Effector memory CD8-positive, alpha-beta T cell (primary cell): Measurements from ENCODE around the gene BTBD3.

ENCODE experiments used
- ATAC-seq: fragments of 150-1000 bp; cut with Tn5 transposase; replicated peaks from 2 replicates; pipeline ENCODE4 v1.10.0; 2021; ENCODE audit warnings: mild to moderate bottlenecking, moderate library complexity
- DNase-seq, 3 experiments: peaks; one replicate each; pipeline ENCODE4 v3.0.0; 2021
- H3K27ac Mint-ChIP-seq, 2 donors: one replicate each; pipeline ENCODE4 v1.8.0; 2022; ENCODE audit warnings: mild to moderate bottlenecking in 2 of 2, mixed read lengths in 2 of 2, moderate library complexity in 2 of 2
- H3K27me3 Mint-ChIP-seq, 2 donors: one replicate each; pipeline ENCODE4 v1.8.0; 2022; ENCODE audit warnings: mixed read lengths in 2 of 2
- H3K36me3 Mint-ChIP-seq: one replicate; pipeline ENCODE4 v1.8.0; 2022; ENCODE audit warnings: mild to moderate bottlenecking, moderate library complexity, mixed read lengths; ENCODE audit not compliant: insufficient read depth
- H3K4me1 Mint-ChIP-seq, 2 donors: one replicate each; pipeline ENCODE4 v1.8.0; 2022; ENCODE audit warnings: low read depth in 2 of 2, mixed read lengths in 2 of 2
- H3K4me3 Mint-ChIP-seq, 2 donors: one replicate each; pipeline ENCODE4 v1.8.0; 2022; ENCODE audit warnings: mild to moderate bottlenecking in 2 of 2, mixed read lengths in 2 of 2, moderate library complexity in 2 of 2
- H3K9me3 Mint-ChIP-seq, 2 donors: one replicate each; pipeline ENCODE4 v1.8.0; 2022; ENCODE audit warnings: mixed read lengths in 2 of 2
- total RNA-seq, 9 experiments: gene quantifications; one replicate each; lab custom pipeline; 2026; lab: John Stamatoyannopoulos, UW

BTBD3 gene
- 0 to 4.3 (median 0.07) reads per million in 9 experiments for total RNA-seq

DNA sequence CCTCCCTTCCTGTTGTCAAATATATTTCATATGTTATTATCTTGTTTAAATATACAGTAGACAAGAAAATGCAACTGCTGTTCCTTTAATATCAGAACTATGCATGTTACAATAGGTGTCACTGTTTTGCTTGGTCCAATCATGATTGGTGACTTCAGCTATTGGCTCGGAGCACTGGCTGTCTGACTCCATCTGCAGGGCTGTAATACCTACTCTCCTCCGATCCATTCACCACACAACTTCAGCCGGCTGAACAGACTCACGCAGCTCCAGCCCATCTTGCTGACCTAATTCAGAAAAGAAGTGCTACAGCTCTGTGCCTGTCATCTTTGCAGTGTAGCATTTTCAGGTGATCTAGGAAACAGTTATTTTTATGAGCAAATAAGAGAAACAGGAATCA lies at the start of gene BTBD3:
Gene BTBD3, plus strand, starts transcription at position 231 of the 400 bp plus-strand sequence. CDS start 383 bp downstream, outside the sequence.
- Mint-ChIP-seq H3K4me1 (no peaks in the 10 kb centered on the region), H3K36me3 (no peaks in the 10 kb centered on the region), H3K27me3 (no peaks in the 10 kb centered on the region), H3K9me3 (peaks cover 0 to 2% of the 10 kb centered on the region in 2 donors), H3K27ac (no peak within 1 kb of the TSS), H3K4me3 (no peak within 1 kb of the TSS)
- DNase-seq (no peak), ATAC-seq (no peak)

DNA sequence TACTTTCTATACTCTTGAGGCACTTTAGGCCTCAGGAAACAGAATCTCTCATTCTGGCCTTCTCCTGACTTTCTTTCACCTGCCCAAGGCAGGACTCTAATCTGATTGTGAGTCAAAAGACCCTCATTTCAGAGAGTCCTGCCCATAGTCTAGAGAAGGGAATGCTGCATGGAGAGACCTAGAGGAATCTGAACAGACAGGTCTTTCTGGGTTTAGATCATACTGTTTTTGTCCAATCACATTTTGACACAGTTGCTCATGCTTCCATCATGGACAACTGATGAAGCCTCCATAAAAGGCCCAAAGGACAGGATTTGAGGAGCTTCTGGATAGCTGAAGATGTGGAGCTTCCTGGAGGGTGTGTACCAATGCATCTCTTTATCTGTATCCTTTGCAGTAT lies 48.1 kb upstream of the BTBD3 start:
- no peaks in the 10 kb centered on the region for H3K27me3 Mint-ChIP-seq
- H3K4me3 Mint-ChIP-seq, result no peak overlapping the region
- peaks cover 16 to 32% of the 10 kb centered on the region in 2 donors for H3K9me3 Mint-ChIP-seq
- no peaks in the 10 kb centered on the region for H3K4me1 Mint-ChIP-seq
- H3K36me3 Mint-ChIP-seq, result no peaks in the 10 kb centered on the region
- no peak overlapping the region for H3K27ac Mint-ChIP-seq
- DNase-seq (no peak), ATAC-seq (no peak)

DNA sequence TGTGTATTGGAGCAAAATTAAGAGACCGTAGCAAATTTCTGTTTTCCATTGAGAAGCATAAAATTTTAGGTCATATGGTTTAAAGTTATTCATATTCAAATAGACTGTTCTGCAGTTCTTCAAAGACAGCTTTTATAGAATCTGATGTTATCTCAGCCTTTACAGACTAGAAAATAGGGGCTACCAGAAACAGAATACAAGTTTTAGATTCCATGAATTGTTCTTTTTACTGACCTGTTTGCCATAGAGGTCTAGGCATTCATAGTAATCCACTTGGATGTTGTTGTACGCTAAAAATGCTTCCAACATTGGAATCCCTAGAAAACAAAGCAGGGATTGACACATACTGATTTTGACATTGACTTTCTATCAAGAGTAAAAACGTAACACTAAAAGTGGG lies 47.3 kb upstream of the BTBD3 start:
- Mint-ChIP-seq H3K27ac (no peak overlapping the region), H3K4me1 (no peaks in the 10 kb centered on the region), H3K4me3 (no peak overlapping the region), H3K27me3 (no peaks in the 10 kb centered on the region), H3K9me3 (peaks cover 14 to 32% of the 10 kb centered on the region in 2 donors), H3K36me3 (no peaks in the 10 kb centered on the region)
- DNase-seq, result no peak
- no peak for ATAC-seq

DNA sequence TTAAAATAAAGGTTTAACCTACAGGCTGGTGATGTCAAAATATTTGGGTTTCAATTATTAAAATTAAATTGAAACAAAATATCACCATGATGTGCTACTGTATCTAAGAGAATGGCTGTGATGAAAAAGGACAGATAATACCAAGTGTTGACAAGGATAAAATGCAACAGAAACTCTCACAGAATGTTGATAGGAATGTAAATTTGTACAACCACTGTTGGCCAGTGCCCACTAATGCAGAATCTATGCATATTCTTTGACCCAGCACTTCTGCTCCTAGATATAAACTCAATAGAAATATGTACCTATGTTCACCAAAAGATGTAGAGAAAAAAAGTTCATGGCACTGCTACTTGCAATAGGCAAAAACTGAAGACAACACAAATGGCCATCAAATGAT lies 41.1 kb upstream of the BTBD3 start:
- H3K27me3 Mint-ChIP-seq, result no peaks in the 10 kb centered on the region
- no peak for DNase-seq
- no peaks in the 10 kb centered on the region for H3K4me1 Mint-ChIP-seq
- no peak for ATAC-seq
- H3K9me3 Mint-ChIP-seq, result peaks cover 14 to 31% of the 10 kb centered on the region in 2 donors
- H3K27ac Mint-ChIP-seq, result no peak overlapping the region
- H3K4me3 Mint-ChIP-seq, result no peak overlapping the region
- H3K36me3 Mint-ChIP-seq, result no peaks in the 10 kb centered on the region

DNA sequence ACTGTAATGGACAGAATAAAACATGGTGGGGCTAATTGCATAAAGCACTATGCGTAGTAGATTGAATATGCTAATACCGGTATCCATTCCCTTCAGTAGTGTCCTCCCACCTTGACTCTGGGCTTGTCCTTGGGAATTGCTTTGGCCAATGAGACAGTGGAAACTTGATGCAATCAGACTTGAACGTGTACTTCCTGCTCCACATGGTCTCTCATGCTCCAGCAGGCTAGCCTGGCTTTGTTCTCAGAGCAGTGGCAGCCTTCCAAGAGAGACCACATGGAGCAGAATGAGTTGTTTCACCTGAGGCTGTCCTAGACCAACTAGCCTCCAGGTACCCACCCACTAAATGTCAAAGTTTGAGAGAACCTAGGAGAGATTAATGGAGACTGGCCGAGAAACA lies 37.0 kb upstream of the BTBD3 start:
- no peak overlapping the region for H3K4me3 Mint-ChIP-seq
- no peaks in the 10 kb centered on the region for H3K4me1 Mint-ChIP-seq
- ATAC-seq (no peak), DNase-seq (no peak)
- no peaks in the 10 kb centered on the region for H3K27me3 Mint-ChIP-seq
- no peaks in the 10 kb centered on the region for H3K36me3 Mint-ChIP-seq
- no peak overlapping the region for H3K27ac Mint-ChIP-seq
- peaks cover 3 to 6% of the 10 kb centered on the region in 2 donors for H3K9me3 Mint-ChIP-seq

DNA sequence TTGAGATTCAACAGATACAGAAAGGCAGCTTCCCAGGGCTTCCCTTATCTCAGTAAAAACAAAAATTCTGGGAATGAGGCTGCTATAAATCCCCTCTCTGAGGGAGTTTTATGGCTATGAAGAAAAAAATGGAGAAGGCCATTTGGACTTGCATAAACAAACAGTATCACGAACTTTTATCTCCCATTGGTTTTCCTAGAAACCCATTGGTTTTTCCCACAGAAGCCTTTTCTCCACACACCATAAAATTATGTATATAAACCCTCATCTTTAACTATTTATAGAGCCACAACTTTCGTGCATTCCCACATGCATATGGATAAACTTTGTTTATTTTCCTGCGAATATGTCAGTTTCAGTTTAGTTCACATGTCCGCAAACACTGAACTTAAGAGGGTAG lies 36.2 kb upstream of the BTBD3 start:
- H3K36me3 Mint-ChIP-seq, result no peaks in the 10 kb centered on the region
- H3K27me3 Mint-ChIP-seq, result no peaks in the 10 kb centered on the region

DNA sequence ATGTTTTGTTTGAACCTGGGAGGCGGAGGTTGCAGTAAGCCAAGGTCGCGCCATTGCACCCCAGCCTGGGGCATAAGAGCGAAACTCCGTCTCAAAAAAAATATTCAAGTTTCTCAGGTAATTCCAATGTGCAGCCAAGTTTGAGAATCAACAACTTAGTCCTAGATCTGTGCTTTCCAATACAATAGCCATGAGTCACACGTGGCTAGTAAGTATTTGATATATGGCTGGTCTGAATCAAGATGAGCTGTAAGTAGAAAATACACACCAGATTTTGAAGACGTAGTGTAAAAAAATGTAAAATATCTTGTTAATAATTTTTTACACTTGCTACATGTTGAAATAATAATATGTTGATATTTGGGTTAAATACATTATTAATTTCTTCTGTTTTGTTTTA lies 35.0 kb upstream of the BTBD3 start:
- no peak overlapping the region for H3K4me3 Mint-ChIP-seq
- H3K36me3 Mint-ChIP-seq, result no peaks in the 10 kb centered on the region
- DNase-seq (no peak), ATAC-seq (no peak)
- H3K9me3 Mint-ChIP-seq, result peaks cover 0 to 6% of the 10 kb centered on the region in 2 donors
- no peaks in the 10 kb centered on the region for H3K27me3 Mint-ChIP-seq
- no peak overlapping the region for H3K27ac Mint-ChIP-seq
- no peaks in the 10 kb centered on the region for H3K4me1 Mint-ChIP-seq

More for the DNA sequence above, 36.2 kb upstream of the BTBD3 start:
- Mint-ChIP-seq H3K9me3 (peaks cover 0 to under 1% of the 10 kb centered on the region in 2 donors), H3K4me3 (no peak overlapping the region), H3K4me1 (no peaks in the 10 kb centered on the region), H3K27ac (no peak overlapping the region)
- no peak for DNase-seq
- ATAC-seq, result no peak

DNA sequence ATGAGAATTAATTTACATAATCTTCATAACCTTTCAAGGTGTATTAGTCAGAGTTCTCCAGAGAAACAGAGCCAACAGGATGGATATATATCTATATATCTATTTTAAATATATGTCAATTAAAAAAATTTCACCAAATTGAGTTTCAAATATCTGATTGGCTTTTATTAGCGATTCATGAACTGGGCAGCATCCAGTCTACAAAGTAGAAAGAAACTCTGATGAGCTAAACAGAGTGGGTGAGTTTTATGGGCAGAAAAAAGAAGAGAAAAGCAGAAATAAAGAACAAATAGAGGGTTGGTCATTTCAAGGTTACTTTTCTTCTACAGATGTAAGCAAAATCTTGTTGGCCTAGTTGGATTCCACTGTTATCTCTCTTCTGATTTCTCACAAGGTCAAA lies 29.0 kb upstream of the BTBD3 start:
- DNase-seq, result no peak
- H3K4me1 Mint-ChIP-seq, result no peaks in the 10 kb centered on the region
- H3K9me3 Mint-ChIP-seq, result peaks cover 0 to 6% of the 10 kb centered on the region in 2 donors
- peaks cover 16 to 21% of the 10 kb centered on the region in 2 donors for H3K27me3 Mint-ChIP-seq
- no peak for ATAC-seq
- no peak overlapping the region for H3K27ac Mint-ChIP-seq
- no peaks in the 10 kb centered on the region for H3K36me3 Mint-ChIP-seq
- H3K4me3 Mint-ChIP-seq, result no peak overlapping the region

DNA sequence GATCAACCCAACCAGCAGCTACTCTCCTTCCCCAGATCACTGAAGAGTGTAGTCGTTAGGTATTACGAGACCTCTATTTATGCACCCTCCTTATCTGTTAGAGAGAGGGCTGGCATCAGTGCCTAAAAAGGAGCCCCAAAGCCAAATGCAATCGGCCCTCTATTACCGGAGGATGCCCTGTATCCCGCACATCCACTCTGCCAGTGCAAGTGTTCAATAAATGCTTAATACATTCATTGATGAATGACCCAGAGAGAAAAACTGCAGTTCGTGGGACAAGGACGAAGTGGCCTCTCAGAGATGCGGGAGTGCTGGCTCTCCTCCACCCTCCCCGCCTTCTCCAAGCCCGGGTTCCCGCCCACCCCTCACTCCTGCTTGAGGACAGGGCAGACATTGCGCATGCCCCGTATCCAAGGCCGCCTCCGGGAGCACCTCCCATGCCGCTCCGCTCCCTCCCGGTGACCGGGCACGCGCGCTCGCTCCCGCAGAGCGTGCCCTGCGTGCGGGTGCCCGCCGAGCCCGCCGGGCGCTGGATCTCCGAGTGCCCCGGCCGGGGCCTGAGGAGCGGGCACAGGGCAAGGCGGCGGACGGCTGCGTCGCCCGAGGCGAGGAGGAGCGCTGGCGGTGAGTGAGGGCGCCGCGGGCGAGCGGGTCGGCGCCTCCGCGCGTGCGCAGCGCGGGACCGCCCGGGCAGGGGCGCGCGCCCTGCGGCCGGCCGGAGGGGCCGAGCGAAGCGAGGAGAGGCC lies 27.2 kb upstream of the BTBD3 start:
- no peak for DNase-seq
- Mint-ChIP-seq H3K27ac (no peak overlapping the region), H3K4me1 (no peaks in the 10 kb centered on the region), H3K4me3 (no peak overlapping the region), H3K9me3 (peaks cover 0 to 6% of the 10 kb centered on the region in 2 donors), H3K27me3 (peaks cover 16 to 21% of the 10 kb centered on the region in 2 donors), H3K36me3 (no peaks in the 10 kb centered on the region)
- ATAC-seq, result no peak

DNA sequence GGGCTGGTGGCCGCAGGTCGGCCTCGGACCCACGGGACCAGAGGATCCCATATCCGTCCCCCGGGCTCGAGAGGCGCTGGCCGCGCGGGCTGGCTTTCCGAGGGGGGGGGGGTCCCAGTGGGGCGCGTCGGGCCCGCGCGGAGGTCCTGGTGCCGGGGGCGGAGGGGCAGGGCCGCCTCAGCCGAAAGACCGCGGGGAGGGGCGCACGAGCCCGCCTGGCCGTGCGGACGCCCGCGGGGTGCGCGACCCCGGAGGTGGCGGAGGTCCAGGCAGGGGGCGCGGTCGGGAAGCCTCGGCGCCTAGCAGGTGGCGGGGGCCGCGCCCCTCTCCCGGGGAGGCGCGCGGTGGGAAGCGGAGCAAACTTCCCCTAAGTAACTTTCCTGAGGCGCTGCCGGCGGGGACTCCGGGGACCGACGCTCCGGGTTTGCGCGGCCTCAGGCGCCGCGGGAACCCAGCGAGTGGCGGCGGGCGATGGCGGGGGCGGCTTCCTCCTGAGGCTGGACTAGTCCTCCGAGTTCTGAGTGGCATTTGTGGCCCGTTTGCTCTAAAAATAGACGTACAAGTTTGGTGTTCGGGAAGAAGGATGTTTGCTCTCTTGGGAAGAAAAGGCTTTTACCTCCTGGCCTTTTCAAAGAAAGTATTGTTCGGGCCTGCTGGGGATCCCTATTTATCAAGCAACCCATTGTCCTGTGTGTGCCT lies 26.5 kb upstream of the BTBD3 start:
- H3K36me3 Mint-ChIP-seq, result no peaks in the 10 kb centered on the region
- peaks cover 16 to 21% of the 10 kb centered on the region in 2 donors for H3K27me3 Mint-ChIP-seq
- DNase-seq (no peak), ATAC-seq (no peak)
- peaks cover 0 to 8% of the 10 kb centered on the region in 2 donors for H3K9me3 Mint-ChIP-seq
- H3K4me1 Mint-ChIP-seq, result no peaks in the 10 kb centered on the region
- no peak overlapping the region for H3K27ac Mint-ChIP-seq
- no peak overlapping the region for H3K4me3 Mint-ChIP-seq

DNA sequence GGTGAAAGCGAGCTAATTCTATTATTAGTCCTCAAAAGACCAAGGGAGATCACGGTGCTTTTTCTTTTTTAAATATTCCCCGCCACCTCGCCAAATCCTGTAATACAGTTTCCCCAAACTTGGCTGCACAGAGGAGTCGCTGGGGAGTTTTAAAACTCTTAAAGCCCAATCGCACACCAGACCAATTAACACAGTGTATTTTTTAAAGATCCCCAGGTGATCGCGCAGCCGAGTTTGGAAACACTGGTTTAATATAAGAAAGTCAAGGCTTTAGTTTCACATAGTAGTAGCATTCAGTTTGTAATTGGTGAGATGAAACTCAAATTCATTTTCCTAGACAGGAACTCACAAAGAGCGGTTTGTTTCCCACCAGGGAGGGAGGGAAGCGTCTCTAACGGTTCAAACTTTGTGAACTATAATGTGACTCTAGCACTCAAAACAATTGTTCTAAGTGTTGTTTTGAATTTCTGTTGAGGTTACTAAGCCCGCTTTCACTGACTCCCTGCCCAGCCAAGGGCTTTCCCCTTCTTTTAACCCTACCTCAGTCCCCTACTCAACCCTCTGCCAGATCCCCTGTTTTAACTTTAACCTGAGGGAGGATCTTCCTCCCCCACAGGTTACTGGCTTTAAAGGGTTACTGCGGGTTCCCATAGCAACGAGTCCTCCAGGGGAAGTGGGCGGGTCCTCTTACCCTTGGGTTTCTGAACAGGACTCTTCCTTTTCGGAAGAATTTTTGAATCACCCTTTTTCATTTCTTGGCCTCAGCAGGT lies 25.7 kb upstream of the BTBD3 start:
- DNase-seq (no peak), ATAC-seq (no peak)
- Mint-ChIP-seq H3K9me3 (peaks cover 0 to 4% of the 10 kb centered on the region in 2 donors), H3K27ac (no peak overlapping the region), H3K36me3 (no peaks in the 10 kb centered on the region), H3K4me1 (no peaks in the 10 kb centered on the region), H3K27me3 (peaks cover 16 to 21% of the 10 kb centered on the region in 2 donors), H3K4me3 (no peak overlapping the region)

DNA sequence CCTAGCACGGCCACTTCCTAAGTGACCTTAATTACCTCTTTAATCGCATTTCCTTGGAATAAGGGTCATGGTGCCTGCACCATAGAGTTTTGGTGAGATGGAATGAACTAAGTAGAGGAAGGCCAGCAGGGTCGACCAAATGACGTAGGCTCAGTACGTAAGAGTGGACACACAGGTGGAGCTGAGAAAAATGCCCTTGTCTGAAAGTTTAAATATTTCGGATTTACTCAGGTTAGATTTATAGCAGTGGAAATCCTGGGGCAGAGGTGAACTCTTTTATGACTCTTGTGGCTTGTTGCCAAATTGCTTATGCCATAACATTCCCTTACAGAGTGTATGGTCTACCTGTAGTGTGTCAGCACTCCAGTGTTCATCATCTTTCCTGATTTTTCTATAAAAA lies 23.6 kb upstream of the BTBD3 start:
- ATAC-seq (no peak), DNase-seq (no peak)
- Mint-ChIP-seq H3K9me3 (peaks cover 7 to 15% of the 10 kb centered on the region in 2 donors), H3K27me3 (peaks cover 16 to 21% of the 10 kb centered on the region in 2 donors), H3K4me1 (no peaks in the 10 kb centered on the region), H3K36me3 (no peaks in the 10 kb centered on the region), H3K27ac (no peak overlapping the region), H3K4me3 (no peak overlapping the region)

DNA sequence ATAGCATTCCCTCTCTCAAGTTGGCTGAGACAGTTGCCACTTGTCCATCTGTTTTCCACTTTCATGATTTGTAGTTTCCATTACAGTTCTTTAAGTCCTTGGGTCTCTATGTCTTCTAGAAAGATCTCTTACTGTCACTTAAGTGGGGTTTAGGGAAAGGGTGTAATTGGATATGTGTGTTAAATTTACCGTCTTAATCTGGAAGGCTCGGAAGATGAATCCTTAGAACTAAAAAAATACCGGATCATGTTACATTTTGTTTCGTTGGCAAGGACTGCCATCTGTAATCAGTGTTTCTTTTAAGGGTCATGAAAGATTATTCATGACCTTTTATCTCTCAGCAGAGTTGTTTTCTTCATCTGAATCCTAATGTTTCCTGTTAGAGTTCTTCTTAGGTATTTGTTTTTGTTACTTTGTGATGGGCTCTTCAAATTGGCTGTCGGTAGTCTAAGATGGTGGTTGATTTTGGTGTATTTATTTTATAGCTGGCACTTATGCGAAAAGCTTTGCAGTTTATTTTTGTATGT lies 21.8 kb upstream of the BTBD3 start:
- H3K9me3 Mint-ChIP-seq, result peaks cover 7 to 15% of the 10 kb centered on the region in 2 donors
- H3K4me1 Mint-ChIP-seq, result no peaks in the 10 kb centered on the region
- ATAC-seq, result no peak
- DNase-seq, result no peak
- peaks cover 10 to 12% of the 10 kb centered on the region in 2 donors for H3K27me3 Mint-ChIP-seq
- H3K4me3 Mint-ChIP-seq, result no peak overlapping the region
- no peaks in the 10 kb centered on the region for H3K36me3 Mint-ChIP-seq
- no peak overlapping the region for H3K27ac Mint-ChIP-seq
